Superior temporal gyrus (tissue), 1 donor: Measurements from ENCODE around the gene RNF113A.
A peak's percentile ranks its signal among the peaks of the same experiment; 100 is the strongest.
"Not testable (repeated sequence)": the region's sequence is repeated elsewhere in the genome, so short reads cannot be mapped to it uniquely, and the experiment has no call there.

Experiments used
- DNase-seq: peaks from one replicate; pipeline ENCODE4 v3.0.0-alpha.2; 2016; ENCODE audit errors: extremely low spot score

RNF113A gene

DNA sequence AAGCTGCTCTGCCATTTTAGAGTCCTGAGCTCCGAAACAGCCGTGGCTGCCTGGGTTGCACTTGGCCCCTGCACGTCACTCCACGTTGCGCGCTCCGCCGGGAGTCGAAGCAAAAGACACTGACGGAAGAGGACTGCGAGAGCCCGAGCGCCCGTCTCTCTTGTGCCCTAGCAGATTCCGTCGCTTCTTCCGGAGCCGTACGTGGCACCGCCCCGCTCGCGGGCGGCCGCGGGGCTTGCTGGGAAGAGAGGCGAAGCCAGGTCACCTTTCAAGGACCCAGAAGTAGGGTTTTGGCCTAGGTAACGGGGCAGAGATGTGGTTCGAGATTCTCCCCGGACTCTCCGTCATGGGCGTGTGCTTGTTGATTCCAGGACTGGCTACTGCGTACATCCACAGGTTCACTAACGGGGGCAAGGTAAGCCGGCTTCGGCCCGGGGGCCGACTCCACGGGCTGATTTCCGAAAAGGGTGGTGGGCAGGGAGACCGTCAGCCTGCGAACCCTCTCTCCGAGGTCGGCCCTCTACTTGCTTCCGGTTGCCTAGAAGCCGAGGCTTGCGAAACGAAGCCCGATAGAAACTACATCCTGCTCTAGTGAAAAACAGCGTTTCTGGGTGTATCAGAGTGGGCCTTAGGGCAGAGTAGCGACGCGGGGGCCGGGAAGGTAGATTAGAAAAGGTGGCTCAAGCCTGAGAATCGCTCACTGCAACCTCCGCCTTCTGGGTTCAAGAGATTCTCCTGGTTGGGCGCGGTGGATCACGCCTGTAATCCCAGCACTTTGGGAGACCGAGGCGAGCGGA is at the start of gene RNF113A, which contains the start of gene NDUFA1:
Gene RNF113A (minus strand): TSS at position 135 of the 797 bp plus-strand sequence. CDS start 120 bp downstream, at position 15.
Gene NDUFA1 (plus strand): TSS at position 234 of the 797 bp plus-strand sequence. CDS start 80 bp downstream, at position 314.
- peak; percentile 81 for DNase-seq

DNA sequence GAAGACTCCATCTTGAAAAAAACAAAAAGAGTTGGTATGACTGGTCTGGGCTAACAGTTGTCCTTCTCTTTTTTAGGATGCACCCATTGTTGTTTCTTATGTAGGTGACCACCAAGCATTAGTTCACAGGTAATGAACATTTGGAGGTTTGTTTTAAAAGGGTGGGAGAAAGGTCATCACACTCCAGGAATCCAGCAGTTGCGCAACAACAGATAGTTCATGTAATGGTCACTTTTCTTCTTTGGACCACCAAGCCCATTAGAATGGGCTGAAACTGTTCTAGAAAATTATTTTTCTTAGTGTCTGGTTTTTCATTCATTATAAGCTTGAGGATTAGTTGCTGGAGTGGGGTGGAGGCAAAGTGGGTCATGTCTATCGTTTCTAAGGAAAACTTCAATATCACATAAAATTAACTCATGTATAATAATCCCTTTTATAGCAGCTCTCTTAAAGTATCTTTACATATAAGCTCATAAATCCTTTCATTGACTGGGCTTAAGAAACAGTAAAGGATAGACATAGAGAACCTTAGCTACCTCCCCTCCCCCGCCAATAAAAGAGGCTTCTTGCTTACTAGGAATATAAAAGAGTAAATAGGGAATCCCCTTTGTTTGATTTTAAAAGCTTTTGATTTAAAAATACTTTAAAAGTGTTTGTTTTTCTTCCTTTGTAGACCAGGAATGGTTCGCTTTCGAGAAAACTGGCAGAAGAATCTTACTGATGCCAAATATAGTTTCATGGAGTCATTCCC is 48.5 kb upstream of the RNF113A start:
- DNase-seq, result no peak

DNA sequence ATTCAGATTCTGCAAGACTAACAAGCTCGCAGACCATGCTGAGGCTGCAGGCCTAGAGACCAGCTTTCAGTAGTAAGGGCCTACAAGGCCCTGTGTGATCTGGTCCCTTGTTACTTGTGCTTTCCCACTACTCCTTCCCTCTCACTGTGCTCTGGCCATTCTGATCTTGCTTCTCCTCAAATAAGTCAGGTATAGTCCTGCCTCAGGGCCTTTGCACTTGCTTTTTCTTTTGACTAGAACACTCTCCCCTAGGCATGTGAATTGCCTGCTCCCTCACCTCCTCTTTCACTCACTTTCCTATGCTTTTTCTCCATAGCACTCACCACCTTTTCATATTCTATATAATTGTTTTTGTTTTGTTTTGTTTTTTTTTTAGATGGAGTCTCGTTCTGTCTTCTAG is 46.3 kb upstream of the RNF113A start:
- no peak for DNase-seq

DNA sequence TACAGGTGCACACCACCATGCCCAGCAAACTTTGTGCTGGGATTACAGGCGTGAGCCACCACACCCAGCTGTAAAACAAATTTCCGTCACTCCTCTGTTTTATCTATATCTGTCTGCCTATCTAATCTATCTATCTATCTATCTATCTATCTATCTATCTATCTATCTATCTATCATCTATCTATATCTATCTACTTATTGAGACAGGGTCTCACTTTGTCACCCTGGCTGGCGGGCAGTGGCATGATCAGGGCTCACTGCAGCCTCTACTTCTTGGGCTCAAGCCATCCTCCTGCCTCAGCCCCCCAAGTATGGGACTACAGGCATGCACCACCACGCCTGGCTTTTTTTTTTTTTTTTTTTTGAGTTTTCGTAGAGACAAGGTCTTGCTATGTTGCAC is 44.8 kb upstream of the RNF113A start:
- no peak for DNase-seq

DNA sequence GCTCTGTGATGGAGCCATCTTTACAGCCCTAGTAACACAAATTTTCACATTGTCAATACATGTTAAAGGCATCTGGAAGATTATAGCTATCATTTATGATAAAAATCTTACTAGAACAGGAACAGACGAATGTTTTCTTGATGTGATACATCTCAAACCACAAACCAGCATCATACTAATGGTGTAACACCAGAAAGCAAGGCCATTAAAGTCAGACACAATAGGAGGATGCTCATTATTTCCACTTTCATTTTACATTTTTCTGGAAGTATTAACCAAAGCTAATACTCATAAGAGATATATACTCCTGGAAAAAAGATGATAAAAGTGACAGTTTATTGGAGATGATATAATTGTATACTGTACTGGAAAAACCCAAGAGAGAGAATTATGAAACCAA is 29.4 kb upstream of the RNF113A start:
- no peak for DNase-seq

DNA sequence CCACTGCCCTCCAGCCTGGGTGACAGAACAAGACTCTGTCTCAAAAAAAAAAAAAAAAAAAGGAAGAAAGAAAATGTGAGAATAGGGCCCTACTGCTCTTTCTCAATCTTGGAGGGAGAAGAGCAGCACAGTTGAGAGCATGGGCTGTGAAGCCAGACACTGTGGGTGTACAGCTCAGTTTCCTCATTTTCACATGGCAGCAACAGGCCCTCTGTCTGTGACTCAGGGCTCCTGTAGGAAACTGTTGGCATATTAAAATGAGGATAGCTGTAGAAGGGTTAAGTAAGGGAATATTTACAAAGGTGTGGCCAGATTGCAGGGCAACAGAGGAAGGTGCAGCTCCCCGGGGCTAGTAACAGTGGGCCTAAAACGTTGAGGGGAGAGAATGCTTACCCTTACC is 27.6 kb upstream of the RNF113A start:
- DNase-seq, result no peak

DNA sequence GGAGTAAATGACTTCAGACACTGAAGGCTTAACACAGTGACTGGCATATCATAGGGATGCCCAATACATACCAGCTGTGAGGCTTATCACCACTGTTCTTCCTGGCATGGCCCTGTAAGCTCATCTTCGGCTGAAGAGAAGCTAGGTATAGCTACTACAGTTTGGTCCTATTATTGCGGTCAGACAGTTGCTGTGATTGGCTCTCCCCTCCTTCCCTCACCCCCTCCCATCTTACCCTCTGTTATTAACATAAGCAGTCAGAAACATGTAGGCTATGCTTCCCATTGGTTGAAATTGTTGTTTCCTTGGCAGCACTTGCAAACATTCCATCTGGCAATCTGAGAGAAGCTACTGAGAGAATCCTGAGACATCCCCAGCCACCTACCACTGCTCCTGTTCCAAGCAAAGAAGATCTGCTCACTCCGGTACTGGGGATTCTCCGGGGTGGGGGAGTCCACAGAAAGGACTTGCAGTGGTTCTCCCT is 24.4 kb upstream of the RNF113A start, which contains the start of gene AKAP14:
Gene AKAP14 (plus strand): TSS at position 51 of the 484 bp plus-strand sequence. CDS start 7,331 bp downstream, outside the sequence.
- DNase-seq, result no peak

DNA sequence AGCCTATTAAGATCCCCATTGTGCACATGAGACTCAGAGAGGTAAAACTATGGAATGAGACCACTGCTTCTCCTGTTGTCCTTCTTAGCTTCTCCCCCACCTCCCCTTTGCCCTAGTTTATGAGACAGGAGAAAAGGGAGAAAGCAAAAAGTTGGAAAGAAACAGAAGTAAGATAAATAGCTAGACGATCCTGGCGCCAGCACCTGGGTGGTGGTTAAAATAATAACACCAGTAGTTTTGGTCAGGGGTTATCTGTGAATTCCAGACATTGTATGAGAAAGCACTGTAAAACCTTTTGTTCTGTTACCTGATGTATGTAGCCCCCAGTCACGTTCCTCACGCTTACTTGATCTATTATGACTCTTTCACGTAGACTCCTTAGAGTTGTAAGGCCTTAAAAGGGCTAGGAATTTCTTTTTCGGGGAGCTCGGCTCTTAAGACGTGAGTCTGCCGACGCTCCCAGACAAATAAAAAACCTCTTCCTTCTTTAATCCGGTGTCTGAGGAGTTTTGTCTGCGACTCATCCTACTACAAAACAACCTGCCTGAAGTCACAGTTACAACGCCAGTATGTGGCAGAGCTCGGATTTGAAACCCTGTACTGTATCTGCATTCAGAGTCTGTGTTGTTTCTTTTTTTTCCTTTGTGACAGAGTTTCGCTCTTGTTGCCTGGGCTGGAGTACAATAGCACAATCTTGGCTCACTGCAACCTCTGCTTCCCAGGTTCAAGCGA is 20.6 kb upstream of the RNF113A start:
- not testable (repeated sequence) for DNase-seq

DNA sequence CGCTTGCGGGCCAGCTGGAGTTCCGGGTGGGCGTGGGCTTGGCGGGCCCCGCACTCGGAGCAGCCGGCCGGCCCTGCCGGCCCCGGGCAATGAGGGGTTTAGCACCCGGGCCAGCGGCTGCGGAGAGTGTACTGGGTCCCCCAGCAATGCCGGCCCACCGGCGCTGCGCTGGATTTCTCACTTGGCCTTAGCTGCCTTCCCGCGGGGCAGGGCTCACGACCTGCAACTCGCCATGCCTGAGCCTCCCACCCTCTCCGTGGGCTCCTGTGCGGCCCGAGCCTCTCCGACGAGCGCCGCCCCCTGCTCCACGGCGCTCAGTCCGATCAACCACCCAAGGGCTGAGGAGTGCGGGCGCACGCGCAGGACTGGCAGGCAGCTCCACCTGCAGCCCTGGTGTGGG is 19.1 kb upstream of the RNF113A start:
- not testable (repeated sequence) for DNase-seq

DNA sequence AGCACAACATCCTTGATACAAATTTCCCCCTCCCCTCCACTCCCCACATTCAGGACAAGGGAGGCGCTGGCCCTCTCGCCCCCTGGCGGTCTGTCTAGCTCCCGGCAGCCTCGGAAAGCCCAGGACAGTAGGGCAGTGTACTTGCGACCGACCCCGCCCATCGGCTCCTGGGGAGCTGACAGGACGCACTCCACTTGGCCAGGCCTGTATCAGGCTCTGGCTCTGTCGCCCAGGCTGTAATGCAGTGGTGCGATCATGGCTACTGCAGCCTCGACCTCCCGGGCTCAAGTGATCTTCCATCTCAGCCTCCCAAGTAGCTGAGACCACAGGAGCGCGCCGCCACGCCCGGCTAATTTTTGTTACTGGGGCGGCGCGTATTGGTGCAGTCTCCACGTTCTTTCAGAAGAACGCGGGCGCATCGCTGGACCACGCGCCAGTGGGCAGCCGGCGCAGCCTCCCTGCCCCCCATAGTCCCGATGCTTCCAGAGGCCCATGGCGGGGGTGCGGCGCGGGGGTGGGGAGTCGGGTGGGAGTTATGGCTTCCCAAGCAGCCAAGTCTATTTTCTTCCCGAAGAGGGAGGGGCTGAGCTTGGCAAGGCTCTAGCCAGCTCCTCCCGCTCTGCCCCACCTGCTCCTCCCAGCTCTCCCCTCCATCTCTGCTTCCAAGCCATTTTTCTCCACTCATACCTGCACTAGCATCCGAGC is 16.3 kb upstream of the RNF113A start:
- no peak for DNase-seq

DNA sequence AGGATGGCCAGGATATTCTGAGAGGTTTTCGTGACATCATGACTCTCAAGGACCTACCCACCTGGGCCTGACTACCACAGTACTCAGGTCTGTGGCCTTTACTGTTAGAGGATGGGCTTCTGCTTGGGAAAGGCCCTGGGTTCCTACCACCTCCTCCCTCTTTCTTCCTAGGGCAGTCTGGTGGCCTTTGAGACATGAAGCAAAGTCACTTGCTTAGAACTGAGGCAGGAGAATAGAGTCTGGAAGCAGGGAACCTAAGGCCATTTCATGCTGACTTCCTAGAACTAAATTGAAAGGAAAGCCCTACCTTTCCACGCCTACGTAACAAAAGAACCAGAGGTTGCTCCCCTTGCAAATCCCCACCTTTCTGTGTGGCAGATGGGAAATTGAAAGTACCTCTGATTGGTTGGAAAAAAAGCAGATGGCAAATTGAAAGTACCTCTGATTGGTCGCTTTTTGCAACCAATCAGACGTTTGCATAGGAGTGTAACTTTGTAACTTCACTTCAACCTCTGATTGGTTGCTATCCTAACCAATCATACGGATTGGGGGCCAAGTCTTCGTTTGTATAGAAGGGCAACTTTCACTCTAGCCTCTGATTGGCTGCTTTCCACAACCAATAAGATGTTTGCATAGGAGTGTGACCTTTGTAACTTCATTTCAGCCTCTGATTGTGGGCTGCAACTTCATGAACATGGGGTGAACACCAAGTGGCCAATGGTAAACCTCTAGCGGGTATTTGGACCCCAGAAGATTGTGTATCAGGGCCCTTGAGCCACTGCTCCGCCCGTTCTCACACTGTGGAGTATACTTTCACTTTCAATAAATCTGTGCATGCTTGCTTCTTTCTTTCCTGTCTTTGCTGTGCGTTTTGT is 14.3 kb upstream of the RNF113A start:
- no peak for DNase-seq

DNA sequence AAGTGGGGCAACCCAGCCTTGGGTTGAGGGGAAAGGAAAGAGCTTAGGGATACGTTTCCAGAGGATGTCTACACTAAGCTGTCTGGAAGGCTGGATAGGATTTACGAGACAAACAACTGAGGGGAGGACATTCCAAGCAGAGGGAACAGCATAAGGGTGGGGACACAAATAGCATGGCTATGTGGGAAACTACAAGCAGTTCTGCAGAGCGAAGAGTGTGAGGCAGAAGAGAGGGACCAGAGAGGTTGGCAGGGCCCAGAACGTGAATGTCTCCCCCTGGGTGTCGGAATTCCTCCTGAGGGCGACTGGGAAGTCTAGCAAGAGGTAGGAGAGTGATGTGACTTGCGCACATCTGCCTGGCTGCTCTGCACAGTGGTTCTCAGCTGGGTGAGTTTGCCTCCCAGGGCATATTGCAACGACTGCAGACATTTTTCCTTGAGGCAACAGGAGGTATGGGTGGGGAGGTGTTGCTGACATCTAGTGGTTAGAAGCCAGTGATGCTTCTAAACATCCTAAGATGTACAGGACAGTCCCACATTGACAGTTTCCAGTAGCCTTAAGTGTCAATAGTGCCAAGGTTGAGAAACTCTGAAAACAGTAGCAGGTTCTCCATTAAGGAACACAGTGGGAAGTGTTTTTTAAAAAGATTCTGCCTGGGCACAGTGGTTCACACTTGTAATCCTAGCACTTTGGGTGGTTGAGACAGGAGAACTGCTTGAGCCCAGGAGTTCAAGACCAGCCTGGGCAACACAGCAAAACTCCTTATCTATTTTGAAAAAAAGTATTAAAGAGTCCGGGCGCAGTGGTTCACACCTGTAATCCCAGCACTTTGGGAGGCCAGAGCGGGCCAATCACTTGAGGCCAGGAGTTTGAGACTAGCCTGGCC is 9.3 kb upstream of the RNF113A start:
- DNase-seq, result peak; percentile 35

DNA sequence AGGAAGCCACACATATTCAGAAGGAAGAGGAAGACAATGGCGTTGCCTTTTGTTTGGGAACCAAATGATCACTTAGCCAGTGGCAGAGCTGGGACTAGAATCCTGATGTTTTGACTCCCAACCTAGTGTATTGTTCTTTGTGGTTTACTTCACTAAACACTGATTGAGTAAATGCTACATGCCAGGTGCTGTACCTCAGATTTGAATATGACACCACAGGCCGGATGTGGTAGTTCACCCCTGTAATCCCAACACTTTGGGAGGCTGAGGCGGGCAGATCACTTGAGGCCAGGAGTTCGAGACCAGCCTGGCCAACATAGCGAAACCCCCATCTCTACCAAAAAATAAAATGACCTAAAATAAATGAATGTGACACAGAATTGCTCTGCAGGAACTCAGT is 8.5 kb upstream of the RNF113A start:
- DNase-seq, result no peak

DNA sequence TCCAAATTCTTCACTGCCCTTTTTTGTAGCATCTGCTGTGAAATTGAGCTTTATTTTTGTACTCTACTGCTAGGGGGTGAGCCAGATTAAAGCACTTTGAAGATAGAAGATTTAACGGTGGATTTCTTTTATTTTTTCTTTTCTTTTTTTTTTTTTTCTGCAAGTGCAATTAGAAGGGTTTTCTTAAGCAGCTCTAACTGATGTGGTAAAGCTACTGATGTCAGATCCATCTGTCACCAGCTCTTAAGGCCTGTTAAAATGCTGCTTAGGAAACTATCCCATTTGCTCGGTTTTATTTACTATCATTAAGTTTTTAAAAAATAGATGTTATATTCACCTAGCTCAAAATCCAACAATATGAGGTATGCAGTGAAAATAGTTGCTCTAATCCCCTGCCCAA is 7.2 kb upstream of the RNF113A start:
- DNase-seq, result no peak

DNA sequence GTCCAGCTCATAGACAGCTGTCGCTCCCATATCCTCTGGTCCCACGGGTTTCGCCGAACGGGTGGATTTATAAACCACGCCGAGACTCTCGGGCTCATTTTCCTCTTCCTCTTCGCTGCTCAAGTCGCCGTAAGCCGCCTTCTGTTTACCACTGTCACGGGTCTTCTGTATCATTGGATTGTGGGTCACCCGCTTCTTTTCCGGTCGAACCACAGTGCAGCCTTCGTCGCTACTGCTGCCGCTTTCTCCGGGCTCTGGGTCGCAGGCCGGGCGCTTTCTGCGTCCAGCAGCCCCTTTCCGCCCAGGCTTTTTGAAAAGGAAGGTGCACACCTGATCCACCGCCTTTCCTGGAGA is 311 bp downstream of the RNF113A start:
- no peak for DNase-seq

DNA sequence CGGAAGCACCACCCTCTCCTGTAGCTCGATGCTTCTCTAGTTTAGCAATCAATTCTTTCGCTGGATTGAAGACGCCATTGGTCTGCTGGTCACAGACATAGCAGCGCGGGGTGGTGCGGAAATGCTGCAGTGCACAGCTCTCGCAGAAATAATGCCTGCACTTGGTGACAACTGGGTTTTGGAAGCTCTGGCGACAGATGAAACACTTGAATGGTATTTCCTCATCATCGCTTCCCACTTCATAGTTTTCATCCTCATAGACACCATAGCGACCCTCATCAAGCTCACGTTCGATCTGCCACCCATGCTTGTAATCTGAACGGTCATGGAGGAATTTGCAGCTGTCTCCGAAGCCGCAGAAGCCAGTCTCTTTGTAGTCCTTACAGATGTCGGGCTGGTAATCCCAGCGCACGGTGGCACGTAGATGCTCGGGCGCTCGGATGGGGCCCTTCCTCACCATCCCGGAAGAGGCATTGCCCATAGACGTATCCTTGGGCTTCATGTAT is 854 bp downstream of the RNF113A start:
- DNase-seq, result peak; percentile 29

DNA sequence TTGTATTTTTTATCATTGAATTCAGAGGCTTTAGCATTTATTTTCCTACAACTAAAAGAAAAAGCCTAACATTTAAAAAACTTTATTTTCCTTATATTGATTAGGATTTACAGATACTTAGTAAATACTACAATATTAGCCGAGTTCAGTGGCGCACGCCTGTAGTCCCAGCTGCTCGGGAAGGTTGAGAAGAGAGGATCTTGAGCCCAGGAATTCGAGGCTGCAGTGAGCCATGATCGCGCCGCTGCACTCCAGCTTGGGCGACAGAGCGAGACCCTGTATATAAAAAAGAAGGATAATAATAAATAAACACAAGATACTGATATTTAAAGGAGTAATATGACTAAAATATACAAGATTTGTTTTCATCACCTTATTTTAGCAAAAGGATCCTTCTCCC is 18.1 kb downstream of the RNF113A start:
- no peak for DNase-seq

DNA sequence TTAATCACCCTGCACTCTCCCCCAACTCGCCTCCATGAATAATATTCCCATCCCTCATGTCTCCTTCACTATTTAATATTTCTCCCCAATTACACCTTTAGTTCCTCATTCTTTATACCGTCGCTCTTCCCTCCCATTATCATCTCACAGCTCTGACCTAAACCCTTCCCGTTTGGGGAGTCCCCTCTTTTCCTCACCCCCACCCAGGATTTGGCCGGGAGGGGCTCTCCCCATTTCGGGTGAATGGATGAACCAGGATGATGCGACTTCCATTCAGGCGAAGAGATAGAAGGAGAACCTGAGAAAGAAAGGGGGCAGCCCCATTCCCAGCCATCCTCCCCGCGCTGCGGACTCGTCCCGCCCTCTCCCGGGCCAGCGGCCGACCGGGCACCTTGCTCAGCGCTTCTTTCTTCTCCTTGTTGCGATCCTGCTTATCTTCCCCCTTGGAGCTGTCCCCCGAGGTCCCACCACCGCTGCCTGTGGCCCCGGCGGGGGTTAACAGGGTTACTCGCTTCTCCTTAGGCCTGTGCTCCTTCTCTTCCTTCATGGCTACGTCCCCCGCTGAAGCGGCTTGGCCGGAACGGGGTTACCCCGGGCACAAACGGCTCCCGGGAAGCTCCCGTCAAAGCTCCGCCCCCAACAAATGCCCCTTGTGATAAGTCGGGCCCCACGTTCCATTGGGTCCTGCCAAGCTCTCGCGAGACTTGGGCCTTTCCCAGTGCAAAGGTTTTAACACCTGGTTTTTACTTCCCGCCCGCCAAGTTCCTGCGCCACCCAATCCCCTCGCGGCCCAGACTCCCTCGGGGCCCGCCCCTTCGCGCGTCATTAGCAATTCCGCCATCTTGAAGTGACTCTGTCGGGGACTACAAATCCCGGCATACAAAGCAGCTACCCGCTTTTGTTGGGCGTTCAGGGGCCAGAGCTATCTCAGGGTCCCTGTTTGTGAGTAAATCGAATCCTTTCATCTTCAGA is 18.9 kb downstream of the RNF113A start, which contains the start of gene UPF3B:
Gene UPF3B (minus strand): TSS at position 582 of the 972 bp plus-strand sequence. CDS start 35 bp downstream, at position 547.
- DNase-seq, result peak; percentile 94
